KMS-11 (cell line): ENCODE measurements around the gene CERS6.

ENCODE experiments used
- H2AFZ ChIP-seq: fragments of 200-600 bp; sonication (generic); 2 replicates; pipeline ENCODE4 v1.6.1; 2016; ENCODE audit warnings: antibody characterized with exemption, mixed run types, low read depth
- H3K27ac ChIP-seq: fragments of 200-600 bp; sonication (generic); 2 replicates; pipeline ENCODE4 v1.6.1; 2016; ENCODE audit warnings: mild to moderate bottlenecking, mixed run types
- H3K27me3 ChIP-seq: fragments of 200-600 bp; sonication (generic); 2 replicates; pipeline ENCODE4 v1.6.1; 2017; ENCODE audit warnings: mild to moderate bottlenecking, low read depth, mixed run types, moderate library complexity; ENCODE audit not compliant: insufficient read depth
- H3K36me3 ChIP-seq: fragments of 200-600 bp; sonication (generic); 2 replicates; pipeline ENCODE4 v1.6.1; 2017; ENCODE audit warnings: mild to moderate bottlenecking, mixed run types; ENCODE audit not compliant: insufficient read depth
- H3K4me1 ChIP-seq: fragments of 200-600 bp; sonication (generic); 2 replicates; pipeline ENCODE4 v1.6.1; 2016; ENCODE audit warnings: mild to moderate bottlenecking, low read depth, mixed run types; ENCODE audit not compliant: poor library complexity, severe bottlenecking
- H3K4me2 ChIP-seq: fragments of 200-600 bp; sonication (generic); 2 replicates; pipeline ENCODE4 v1.7.0; 2016; ENCODE audit warnings: mild to moderate bottlenecking, mixed run types
- H3K4me3 ChIP-seq: fragments of 200-600 bp; sonication (generic); IDR thresholded peaks from 2 replicates; pipeline ENCODE4 v1.6.1; 2017; ENCODE audit warnings: low read depth, low read length, mixed read lengths; ENCODE audit not compliant: insufficient read depth
- H3K79me2 ChIP-seq: fragments of 200-600 bp; sonication (generic); 2 replicates; pipeline ENCODE4 v1.6.1; 2016; ENCODE audit warnings: low read depth, mixed run types; ENCODE audit not compliant: insufficient read depth
- H3K9ac ChIP-seq: fragments of 200-600 bp; sonication (generic); 2 replicates; pipeline ENCODE4 v1.6.1; 2016; ENCODE audit warnings: mild to moderate bottlenecking, mixed run types
- H4K20me1 ChIP-seq: fragments of 200-600 bp; sonication (generic); 2 replicates; pipeline ENCODE4 v1.6.1; 2016; ENCODE audit warnings: mild to moderate bottlenecking, mixed run types; ENCODE audit not compliant: insufficient read depth
- TF ChIP-seq, protein P1 (sequence below): fragments of 200-600 bp; sonication (generic); conservative IDR thresholded peaks from 2 replicates; pipeline ENCODE4 v1.6.1; 2017; ENCODE audit warnings: low read depth, mild to moderate bottlenecking, antibody characterized with exemption, low read length, moderate library complexity, mixed read lengths

Gene CERS6

DNA sequence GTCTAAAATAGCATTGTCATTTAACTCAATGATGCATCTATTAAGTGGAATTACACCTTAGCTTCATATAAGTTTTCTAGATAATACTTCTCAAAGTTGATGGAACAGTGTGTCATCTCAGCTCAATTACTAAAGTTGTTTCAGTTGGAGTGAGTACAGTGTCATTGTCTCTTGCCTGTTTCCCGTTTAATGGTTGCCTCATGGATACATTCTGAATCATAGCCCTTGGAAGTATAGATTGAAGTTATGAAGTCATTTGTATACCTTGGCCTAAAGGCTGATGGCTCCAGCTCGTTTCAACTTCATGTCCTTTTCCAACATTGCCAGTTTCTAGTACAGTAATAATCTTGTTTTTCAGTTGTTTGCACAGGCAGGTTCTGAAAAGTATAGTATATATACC lies 215.9 kb downstream of the CERS6 start:
- Histone ChIP-seq H3K4me2 (no peak overlapping the region), H3K4me1 (no peaks in the 10 kb centered on the region), H4K20me1 (no peaks in the 10 kb centered on the region), H3K79me2 (no peaks in the 10 kb centered on the region), H2AFZ (no peak overlapping the region), H3K9ac (no peak overlapping the region), H3K27me3 (no peaks in the 10 kb centered on the region), H3K36me3 (no peaks in the 10 kb centered on the region), H3K27ac (no peak overlapping the region), H3K4me3 (no peak overlapping the region)
- TF ChIP-seq, protein P1, sequence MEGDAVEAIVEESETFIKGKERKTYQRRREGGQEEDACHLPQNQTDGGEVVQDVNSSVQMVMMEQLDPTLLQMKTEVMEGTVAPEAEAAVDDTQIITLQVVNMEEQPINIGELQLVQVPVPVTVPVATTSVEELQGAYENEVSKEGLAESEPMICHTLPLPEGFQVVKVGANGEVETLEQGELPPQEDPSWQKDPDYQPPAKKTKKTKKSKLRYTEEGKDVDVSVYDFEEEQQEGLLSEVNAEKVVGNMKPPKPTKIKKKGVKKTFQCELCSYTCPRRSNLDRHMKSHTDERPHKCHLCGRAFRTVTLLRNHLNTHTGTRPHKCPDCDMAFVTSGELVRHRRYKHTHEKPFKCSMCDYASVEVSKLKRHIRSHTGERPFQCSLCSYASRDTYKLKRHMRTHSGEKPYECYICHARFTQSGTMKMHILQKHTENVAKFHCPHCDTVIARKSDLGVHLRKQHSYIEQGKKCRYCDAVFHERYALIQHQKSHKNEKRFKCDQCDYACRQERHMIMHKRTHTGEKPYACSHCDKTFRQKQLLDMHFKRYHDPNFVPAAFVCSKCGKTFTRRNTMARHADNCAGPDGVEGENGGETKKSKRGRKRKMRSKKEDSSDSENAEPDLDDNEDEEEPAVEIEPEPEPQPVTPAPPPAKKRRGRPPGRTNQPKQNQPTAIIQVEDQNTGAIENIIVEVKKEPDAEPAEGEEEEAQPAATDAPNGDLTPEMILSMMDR = no peak

DNA sequence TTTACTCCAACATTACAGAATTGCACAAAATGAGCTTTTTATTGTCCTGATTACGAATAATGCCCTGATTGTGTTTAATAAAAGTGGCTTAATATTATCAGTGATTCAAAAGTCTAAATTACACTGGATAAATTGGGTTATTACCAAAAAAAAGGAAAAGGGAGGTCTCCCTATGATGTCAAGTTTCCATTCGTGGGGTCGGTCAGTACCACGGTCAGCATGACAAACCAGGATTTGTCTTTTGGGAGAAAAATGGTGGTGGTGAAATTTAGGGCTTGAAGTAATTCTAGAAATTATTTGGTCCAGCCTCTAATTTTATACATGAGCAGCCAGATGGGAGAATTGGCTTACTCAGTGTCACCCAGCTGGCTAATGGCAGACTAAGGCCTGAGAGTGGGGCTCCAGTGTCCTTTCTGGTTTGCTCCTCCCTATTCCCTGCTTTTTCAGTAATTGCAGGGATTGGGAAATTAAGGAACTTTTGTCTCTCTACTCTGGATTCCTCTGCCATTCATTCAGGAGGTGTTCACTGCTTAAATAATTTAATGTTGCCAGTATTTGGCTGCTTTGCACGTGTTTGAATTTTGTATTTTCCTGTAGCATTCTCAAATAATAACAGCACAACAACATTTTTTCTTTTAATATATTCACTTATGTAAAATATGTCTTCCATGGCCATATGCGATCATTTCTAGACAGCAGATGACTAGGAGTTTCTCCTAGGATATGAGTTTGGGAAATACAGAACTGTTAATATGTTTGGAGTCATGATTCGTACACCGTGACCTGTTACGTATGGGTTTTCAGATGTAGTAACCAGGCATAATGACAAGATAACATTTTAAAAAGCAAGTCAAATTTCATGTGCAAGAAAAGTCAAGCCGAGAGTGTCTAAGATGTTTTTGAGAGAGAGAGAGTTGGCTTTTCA lies 217.5 kb downstream of the CERS6 start:
- H3K27ac ChIP-seq = no peak overlapping the region
- TF ChIP-seq, protein P1 = no peak
- H2AFZ ChIP-seq = no peak overlapping the region
- no peaks in the 10 kb centered on the region for H4K20me1 ChIP-seq
- no peaks in the 10 kb centered on the region for H3K4me1 ChIP-seq
- no peaks in the 10 kb centered on the region for H3K27me3 ChIP-seq
- no peak overlapping the region for H3K4me2 ChIP-seq
- H3K9ac ChIP-seq = no peak overlapping the region
- no peak overlapping the region for H3K4me3 ChIP-seq
- no peaks in the 10 kb centered on the region for H3K79me2 ChIP-seq
- no peaks in the 10 kb centered on the region for H3K36me3 ChIP-seq

DNA sequence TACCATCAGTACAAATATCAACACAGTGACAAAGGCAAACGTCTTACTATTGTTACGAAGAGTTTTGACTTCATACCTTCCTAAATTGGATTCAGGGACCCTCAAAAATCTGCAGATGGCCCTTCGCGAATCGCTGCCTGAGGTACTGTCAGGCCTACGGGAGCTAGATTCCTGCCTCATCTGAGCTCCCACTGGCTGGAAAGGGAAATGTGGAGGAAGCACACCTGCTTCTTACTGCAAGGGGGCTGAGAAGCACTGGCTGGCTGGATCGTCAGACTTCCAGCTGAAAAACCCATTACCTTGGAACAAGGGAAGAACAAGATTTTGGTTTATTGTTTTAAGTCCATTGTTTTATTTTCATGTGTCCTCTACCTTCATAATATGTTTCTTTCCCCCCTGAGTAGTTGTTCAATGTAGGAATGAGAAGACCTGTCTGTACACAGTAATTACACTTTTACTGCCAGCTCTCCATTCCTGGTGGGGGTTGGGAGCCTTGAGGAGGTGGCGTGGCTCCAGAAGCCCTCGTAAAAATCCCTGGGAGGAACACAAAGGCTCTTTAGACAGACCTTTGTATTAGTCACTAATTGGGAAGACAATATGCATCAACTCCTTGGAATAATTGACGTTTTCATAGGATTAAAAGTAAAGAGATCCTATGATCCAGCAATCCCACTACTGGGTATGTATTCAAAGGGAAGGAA lies 222.2 kb downstream of the CERS6 start:
- Histone ChIP-seq H3K4me2 (no peak overlapping the region), H2AFZ (no peak overlapping the region), H3K9ac (no peak overlapping the region), H3K79me2 (no peaks in the 10 kb centered on the region), H3K4me3 (no peak overlapping the region), H3K4me1 (no peaks in the 10 kb centered on the region), H3K27ac (no peak overlapping the region), H3K27me3 (no peaks in the 10 kb centered on the region), H3K36me3 (no peaks in the 10 kb centered on the region), H4K20me1 (no peaks in the 10 kb centered on the region)
- TF ChIP-seq, protein P1 = no peak

DNA sequence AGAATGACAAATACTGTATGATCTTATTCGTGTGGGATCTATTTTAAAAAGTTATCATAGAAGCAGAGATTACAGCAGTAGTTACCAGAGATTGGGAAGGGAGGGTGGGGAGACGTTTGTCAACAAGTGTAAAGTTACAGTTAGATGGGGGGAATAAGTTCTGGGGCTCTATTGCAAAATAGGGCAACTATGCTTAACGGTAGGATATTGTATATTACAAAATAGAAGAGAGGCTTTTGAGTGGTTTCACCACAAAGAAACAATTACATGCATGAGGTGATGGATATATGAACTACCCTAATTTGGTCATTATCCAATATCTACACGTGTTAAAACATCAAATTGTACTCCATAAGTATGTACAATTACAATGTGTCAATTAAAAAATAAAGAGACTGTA lies 223.0 kb downstream of the CERS6 start:
- no peak overlapping the region for H3K27ac ChIP-seq
- no peaks in the 10 kb centered on the region for H3K27me3 ChIP-seq
- no peaks in the 10 kb centered on the region for H3K36me3 ChIP-seq
- H3K4me2 ChIP-seq = no peak overlapping the region
- no peak overlapping the region for H3K9ac ChIP-seq
- no peaks in the 10 kb centered on the region for H4K20me1 ChIP-seq
- TF ChIP-seq, protein P1 = no peak
- no peak overlapping the region for H2AFZ ChIP-seq
- no peak overlapping the region for H3K4me3 ChIP-seq
- H3K4me1 ChIP-seq = no peaks in the 10 kb centered on the region
- no peaks in the 10 kb centered on the region for H3K79me2 ChIP-seq
